ENCODE measurements around the gene FRS3. TPM values are rescaled to one million over a fixed set of nuclear protein-coding genes. Genes with fewer than 3 reads are reported as not detected.

The FRS3 gene
- total and polyA plus RNA-seq, 2 donors from 2014 or later, result 5.3 to 7.0 TPM

DNA sequence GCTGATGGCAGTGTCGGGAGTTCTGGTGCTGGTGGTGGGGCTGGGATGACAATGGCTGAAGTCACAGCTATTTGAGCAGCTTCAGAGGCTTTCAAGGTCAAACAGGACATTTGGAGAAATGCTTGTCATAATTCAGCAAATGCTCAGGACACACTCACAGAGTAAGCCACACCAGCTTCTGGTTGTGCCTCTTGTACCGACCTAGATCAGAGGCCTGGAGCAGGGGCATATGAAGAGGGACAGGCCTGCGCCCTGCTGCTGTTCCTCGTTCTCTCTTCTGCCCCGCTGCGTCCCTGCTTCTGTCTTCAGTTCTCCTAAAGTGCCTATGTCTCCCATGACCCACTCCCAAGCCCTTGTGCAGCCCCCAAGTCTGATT, 31.6 kb downstream of the FRS3 start:
- intact Hi-C loops (cut with DNase I), result no loop called here
- no peaks in the 10 kb centered on the region for H3K27me3 ChIP-seq (ENCODE audit: control insufficient read depth, insufficient read depth, low read length)
- no peak overlapping the region for H3K4me3 ChIP-seq (ENCODE audit: low read length in 3 of 3)
- no peaks in the 10 kb centered on the region for H3K36me3 ChIP-seq (ENCODE audit: control insufficient read depth in 2 of 3, insufficient read depth in 3 of 3, low read length in 3 of 3)
- no peak overlapping the region for H3K27ac ChIP-seq (ENCODE audit: low read depth in 2 of 2, low read length in 2 of 2)
- DNase-seq (no peak), FAIRE-seq (no peak)
- H3K9me3 ChIP-seq (ENCODE audit: control insufficient read depth in 2 of 3, insufficient read depth in 1 of 3, low read length in 3 of 3), result no peaks in the 10 kb centered on the region
- H3K4me1 ChIP-seq (ENCODE audit: control insufficient read depth in 2 of 3, insufficient read depth in 2 of 3, low read depth in 1 of 3, low read length in 3 of 3), result no peaks in the 10 kb centered on the region
- H3K9ac ChIP-seq (ENCODE audit: low read length in 3 of 3), result no peak overlapping the region
- TF ChIP-seq, protein P1, sequence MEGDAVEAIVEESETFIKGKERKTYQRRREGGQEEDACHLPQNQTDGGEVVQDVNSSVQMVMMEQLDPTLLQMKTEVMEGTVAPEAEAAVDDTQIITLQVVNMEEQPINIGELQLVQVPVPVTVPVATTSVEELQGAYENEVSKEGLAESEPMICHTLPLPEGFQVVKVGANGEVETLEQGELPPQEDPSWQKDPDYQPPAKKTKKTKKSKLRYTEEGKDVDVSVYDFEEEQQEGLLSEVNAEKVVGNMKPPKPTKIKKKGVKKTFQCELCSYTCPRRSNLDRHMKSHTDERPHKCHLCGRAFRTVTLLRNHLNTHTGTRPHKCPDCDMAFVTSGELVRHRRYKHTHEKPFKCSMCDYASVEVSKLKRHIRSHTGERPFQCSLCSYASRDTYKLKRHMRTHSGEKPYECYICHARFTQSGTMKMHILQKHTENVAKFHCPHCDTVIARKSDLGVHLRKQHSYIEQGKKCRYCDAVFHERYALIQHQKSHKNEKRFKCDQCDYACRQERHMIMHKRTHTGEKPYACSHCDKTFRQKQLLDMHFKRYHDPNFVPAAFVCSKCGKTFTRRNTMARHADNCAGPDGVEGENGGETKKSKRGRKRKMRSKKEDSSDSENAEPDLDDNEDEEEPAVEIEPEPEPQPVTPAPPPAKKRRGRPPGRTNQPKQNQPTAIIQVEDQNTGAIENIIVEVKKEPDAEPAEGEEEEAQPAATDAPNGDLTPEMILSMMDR (IDR thresholded peaks at IDR 0.05; ENCODE audit: borderline replicate concordance, extremely low read depth, insufficient read depth), result no peak

DNA sequence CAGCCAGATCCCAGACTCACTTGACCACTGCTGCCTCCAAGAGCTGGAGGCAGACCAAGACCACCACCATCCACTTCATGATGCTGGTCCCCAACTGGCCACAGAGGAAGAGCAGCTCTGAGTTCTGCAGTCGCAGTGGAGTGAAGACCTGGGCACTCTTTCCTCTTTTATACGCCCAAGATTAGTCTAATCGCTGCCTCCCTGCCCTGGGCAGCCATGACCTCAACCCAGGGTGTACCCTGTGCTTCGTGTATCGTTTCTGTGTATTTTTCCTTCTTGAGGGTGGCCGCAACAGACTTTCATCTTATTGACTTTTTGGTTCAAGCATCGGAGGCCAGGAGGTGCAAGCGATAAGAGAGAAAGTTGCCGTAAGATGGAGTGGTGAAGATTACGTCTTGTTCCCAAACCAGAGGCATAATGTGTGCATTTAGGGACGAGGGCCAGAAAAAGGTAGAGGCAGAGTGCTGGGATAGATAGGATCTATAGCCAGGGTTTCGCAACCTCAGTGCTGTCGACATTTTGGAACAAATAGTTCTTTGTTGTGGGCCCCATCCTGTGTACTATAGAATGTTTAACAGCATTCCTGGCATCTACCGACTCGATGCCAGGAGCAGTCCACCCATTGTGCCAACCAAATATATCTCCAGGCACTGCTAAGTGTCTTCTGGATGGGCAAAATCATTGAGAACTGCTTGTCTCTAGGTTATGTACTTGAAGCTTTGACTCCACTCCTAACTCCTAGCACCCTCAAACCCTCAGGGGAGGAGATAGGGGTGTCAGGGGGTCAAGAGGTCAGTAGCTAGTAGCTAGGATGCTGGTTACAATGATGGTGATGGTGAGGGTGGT, 32.2 kb downstream of the FRS3 start, which contains the start of gene PGC:
PGC (minus strand) TSS at position 142 of the 846 bp plus-strand sequence; CDS start at position 79, 63 bp downstream.
- no peaks in the 10 kb centered on the region for H3K27me3 ChIP-seq (ENCODE audit: control insufficient read depth, insufficient read depth, low read length)
- no peak within 1 kb of the TSS for H3K9ac ChIP-seq (ENCODE audit: low read length in 3 of 3)
- intact Hi-C loops (cut with DNase I), result no loop called here
- TF ChIP-seq, protein P1 (IDR thresholded peaks at IDR 0.05; ENCODE audit: borderline replicate concordance, extremely low read depth, insufficient read depth), result no peak
- no peaks in the 10 kb centered on the region for H3K4me1 ChIP-seq (ENCODE audit: control insufficient read depth in 2 of 3, insufficient read depth in 2 of 3, low read depth in 1 of 3, low read length in 3 of 3)
- H3K27ac ChIP-seq (ENCODE audit: low read depth in 2 of 2, low read length in 2 of 2), result no peak within 1 kb of the TSS
- H3K9me3 ChIP-seq (ENCODE audit: control insufficient read depth in 2 of 3, insufficient read depth in 1 of 3, low read length in 3 of 3), result no peaks in the 10 kb centered on the region
- H3K36me3 ChIP-seq (ENCODE audit: control insufficient read depth in 2 of 3, insufficient read depth in 3 of 3, low read length in 3 of 3), result no peaks in the 10 kb centered on the region
- no peak for FAIRE-seq
- H3K4me3 ChIP-seq (ENCODE audit: low read length in 3 of 3), result no peak within 1 kb of the TSS
- DNase-seq, result peak in 1 of 5 donors; percentile 16

DNA sequence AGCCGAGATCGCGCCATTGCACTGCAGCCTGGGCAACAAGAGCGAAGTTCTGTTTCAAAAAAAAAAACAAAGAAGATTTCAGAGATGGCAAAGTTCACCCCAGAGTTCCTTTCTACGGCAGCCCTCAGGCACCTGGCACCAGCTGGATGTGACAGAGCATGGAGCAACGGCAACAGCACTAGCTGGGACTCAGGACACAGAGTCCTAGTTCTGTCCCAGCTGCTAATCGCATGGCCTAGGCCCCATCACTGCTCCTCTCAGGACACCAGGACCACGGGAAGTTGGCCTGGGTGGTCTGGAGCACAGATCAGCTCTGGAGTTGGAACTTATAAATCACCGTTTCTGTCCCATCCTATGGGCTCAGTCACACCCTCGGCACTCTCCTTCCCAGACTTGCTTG, 33.6 kb downstream of the FRS3 start:
- FAIRE-seq, result no peak
- intact Hi-C loops (cut with DNase I), result no loop called here
- Histone ChIP-seq H3K27me3 (ENCODE audit: control insufficient read depth, insufficient read depth, low read length) (no peaks in the 10 kb centered on the region), H3K4me1 (ENCODE audit: control insufficient read depth in 2 of 3, insufficient read depth in 2 of 3, low read depth in 1 of 3, low read length in 3 of 3) (no peaks in the 10 kb centered on the region), H3K4me3 (ENCODE audit: low read length in 3 of 3) (no peak overlapping the region), H3K9me3 (ENCODE audit: control insufficient read depth in 2 of 3, insufficient read depth in 1 of 3, low read length in 3 of 3) (no peaks in the 10 kb centered on the region), H3K9ac (ENCODE audit: low read length in 3 of 3) (no peak overlapping the region), H3K27ac (ENCODE audit: low read depth in 2 of 2, low read length in 2 of 2) (no peak overlapping the region), H3K36me3 (ENCODE audit: control insufficient read depth in 2 of 3, insufficient read depth in 3 of 3, low read length in 3 of 3) (no peaks in the 10 kb centered on the region)
- TF ChIP-seq, protein P1 (IDR thresholded peaks at IDR 0.05; ENCODE audit: borderline replicate concordance, extremely low read depth, insufficient read depth), result no peak
- peak in 1 of 5 donors; percentile 22 for DNase-seq

Data from kidney (tissue), 14 donors.